GM03348 (cell line): ENCODE measurements around the gene RCAN2.

Experiments used
- DNase-seq: peaks from one replicate; pipeline ENCODE4 v3.0.0; 2012; ENCODE audit warnings: low spot score

RCAN2 gene

DNA sequence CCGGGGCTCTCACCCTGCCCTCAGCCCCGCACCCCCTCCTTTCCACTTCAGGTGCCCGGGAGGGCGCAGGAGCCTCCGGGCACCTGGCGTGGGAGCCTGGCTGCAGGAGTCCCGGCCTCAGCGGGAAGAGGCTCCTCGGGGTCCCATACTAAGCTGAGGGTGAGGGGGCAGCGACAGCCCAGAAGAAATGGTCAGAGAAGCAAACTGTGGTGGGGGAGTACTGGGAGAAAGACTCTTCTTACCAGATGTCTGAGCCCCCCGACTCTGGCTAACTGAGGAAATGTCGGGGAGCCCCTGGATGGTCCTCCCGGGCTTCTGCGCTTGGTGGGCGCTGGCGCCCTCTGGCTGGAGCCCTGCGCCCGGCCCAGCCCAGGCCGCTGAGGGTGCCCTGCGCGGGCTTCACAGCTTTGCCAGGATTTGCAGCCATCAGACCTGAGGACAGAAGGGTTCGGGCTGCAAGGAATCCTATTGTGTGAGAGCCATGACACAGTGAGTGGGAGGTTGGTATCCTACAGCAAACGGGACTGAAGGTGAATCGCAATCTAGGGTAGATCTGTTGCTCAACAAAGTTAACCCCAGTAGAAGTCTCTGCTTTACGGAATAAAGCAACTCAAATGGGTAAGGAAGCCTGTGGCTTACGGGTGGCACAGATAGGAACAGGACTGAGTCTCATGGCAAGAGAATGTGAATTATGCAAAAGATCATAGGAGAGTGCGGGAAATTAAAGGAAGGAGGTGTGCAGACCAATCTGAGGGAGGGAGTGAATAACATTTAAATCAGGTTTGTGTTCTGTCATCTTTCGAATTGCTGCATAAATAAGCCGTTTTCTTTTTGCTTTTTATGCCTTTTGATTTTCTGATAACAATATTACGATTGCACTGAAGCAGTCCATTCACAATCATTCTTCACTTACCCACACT lies 639 bp upstream of the RCAN2 start:
- DNase-seq = peak; percentile 84

DNA sequence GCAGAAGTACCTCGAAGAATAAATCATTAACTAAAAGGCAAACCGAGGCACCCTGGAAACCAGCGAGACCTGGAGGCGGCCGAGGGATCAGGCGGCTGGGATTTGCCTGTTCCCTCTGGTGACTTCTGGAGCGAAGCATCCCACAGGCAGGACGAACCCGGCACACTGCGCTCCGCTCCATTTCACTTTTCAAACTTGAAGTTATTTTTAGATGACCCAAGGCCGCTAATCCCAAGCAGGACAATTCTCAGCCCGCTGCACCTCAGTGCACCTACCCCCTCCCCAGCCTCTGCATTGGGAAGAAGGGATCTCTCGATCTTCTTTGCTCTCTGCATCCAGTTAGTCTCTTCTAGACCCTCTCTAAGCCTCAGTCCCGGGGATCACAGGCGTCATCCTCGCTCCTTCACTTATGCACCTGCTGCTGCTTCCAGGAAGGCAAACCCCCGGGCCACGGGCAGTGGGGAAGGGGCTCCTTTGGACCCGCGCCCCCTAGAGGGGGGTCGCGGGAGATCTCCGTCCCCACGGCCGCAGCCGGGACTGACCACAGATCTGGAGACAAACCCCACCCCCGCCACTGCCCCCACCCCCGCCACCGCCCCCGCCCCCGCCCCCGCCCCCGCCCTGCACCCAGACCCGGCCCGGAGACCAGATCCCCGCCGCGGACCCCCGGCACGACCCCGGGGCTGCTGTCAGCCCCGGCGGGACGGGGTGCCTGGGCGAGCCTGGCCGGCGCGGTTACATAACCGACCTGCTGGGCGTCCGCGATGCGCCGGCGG lies 636 bp downstream of the RCAN2 start:
- peak; percentile 66 for DNase-seq

DNA sequence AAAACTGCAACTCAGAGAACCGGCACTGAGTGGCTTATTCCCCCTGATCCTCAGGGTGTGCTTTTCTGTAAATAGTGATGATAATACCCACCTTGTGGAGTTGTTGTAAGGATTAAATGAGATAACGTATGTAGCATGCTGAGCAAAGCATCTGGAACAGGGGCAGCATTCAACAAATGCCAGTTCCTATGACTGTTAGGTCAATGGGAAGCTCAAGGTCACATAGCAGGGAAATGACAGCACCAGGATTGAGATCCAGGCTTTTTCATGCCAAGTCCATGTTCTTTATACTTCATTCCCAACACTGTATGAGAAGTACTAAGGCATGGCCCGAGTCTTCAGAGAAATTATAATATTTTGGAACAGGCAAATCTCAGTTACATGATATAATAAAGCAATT lies 5.1 kb downstream of the RCAN2 start:
- no peak for DNase-seq

DNA sequence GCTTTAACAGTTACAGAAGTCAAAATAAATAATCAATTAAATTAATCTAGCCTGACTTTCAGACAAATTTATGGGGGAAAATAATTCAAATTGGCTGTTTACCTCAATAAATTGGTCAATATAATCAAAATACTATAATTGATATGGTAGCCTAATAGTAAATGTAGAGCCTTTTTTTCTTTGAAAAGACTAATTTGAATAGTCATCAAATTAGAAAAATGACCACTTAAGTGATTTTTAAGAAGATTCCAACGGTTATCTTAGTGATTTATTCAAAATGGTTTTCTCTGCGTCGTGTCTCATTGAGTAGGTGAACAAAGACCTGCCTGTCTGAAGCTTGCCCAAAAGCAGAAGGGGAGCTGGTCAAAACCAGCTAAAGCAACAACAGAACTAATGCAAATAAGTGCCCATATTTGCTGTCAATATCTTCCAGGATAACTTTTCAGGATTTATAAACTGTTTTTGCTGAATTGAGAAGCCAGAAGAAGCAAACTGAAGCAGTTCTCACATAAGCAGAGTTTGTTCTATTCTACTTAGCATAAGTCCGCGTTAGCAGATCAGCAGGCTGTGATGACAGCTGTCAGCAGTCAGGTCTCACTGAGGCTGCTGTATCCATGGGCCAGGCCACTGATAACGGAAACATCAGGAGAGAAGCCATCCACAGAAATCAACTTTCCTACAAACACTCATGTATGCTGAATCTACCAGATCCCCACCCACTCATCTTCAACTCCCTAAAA lies 7.0 kb downstream of the RCAN2 start:
- no peak for DNase-seq

DNA sequence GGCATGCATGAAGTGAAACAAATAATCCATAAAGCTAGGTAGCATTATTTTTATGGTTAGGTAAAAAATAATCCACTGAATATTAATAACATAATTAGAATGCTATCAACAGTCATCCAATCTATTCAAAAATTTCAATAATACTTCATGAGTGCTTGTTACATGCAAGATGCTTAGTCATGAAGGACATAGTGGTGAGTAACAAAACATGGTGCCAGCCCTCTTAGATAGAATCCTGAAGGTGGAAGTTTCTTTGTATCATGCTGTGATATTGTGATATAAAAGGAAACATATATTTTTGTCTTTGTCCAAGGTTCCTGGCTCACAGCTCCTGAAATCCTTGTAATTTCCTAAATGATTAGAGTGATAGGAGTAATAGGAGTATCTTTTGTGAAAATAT lies 14.9 kb downstream of the RCAN2 start:
- peak; percentile 24 for DNase-seq

DNA sequence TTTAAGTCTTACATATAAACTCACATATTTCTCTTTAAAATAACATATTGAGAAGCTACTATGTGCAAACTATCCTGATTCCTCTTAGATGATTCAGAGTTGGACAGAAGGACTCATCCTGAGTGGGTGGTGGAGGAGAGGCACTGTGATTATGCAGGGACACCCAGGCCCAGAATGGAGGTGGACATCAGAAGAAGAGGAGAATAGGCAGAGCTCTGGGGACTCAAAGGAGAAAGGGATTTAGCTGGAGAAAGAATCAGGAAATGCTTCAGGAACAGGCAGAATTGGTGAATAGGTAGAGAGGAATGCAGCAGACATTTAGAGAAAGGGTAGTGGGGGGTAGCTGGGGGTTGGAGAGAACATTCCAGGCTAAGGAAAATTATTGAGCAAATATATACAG lies 17.4 kb downstream of the RCAN2 start:
- peak; percentile 61 for DNase-seq

DNA sequence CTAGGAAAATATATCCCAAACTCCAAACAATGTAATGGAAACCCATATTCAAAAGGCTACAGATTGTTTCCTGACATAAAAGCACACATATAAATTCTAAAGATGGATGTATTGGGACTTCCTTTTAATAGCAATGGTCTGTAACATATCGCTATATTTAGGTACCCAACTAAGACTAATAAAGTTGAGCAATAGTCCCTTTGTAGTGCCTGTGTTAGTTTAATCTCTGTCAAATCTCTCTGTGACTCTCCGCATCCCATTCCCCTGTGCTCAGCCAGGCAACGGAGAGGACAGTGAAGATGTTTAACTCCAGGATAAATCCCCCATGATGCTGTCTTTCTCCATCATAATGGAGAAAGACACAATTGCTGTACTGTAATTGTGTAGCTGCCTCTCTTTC lies 19.0 kb downstream of the RCAN2 start:
- no peak for DNase-seq

DNA sequence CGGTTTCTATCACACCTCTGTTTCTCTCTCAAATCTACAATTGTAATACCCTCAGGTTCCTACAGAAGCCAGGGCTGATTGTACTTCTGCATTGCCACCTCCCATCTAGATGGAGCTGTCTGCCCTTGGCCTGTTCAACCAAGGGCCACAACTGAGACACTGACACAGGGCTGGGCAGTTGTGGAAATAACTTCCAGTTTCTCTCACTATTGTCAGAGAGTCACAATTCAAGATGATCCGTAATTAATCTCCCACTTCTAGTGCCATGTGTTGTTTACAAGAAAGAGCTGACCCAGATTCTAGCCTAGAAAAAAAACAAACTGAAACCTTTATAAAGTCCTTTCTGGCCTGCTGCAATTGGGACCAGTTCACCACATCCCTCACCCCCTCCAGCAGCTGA lies 22.2 kb downstream of the RCAN2 start:
- DNase-seq = no peak

DNA sequence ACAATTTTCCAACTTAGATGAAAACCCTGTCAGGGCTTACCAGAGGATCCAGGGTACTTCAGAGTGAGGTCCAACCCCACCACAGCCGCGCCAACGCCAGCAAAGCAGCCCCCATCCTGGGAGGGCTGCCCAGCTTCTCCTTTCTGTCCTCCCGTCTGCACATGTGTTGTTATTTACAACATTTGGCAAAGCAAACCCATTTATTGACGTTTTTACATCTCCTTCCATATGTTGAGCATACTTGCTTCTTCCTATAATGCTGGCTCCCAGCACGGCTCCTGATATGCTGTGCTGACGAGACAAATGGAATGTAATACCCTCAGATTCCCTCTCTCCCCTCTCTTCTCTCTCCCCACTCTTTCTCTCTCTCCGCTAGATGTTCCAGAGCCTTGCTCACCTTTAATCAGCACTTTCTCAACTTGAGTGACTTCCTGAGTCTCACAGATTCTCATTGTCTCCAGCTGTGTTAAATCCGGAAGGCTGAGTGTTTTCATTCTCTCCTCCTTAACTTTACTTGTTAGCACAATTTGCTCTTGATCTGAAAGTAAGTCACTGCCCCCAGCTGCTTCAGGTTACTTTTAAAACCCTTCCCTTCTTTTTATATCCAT lies 22.7 kb downstream of the RCAN2 start:
- DNase-seq = no peak

DNA sequence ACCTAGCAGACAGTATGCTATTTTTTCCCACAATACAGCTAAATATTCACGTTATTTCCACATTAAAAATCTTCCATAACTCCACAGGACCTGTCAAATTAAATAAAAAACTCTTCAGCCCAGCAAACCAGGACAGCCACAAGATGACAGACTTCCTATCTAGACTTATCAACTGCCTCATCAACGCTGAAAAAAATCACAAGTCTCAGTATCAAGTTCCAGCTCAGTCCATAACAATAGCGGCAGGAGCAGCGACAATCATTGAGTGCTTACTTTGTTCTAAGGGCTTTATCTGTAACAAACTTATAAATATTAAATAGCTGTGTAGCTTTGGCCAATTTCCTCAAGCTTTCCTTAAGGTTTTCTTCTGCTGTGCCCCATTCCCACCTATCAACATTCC lies 24.7 kb downstream of the RCAN2 start:
- no peak for DNase-seq

DNA sequence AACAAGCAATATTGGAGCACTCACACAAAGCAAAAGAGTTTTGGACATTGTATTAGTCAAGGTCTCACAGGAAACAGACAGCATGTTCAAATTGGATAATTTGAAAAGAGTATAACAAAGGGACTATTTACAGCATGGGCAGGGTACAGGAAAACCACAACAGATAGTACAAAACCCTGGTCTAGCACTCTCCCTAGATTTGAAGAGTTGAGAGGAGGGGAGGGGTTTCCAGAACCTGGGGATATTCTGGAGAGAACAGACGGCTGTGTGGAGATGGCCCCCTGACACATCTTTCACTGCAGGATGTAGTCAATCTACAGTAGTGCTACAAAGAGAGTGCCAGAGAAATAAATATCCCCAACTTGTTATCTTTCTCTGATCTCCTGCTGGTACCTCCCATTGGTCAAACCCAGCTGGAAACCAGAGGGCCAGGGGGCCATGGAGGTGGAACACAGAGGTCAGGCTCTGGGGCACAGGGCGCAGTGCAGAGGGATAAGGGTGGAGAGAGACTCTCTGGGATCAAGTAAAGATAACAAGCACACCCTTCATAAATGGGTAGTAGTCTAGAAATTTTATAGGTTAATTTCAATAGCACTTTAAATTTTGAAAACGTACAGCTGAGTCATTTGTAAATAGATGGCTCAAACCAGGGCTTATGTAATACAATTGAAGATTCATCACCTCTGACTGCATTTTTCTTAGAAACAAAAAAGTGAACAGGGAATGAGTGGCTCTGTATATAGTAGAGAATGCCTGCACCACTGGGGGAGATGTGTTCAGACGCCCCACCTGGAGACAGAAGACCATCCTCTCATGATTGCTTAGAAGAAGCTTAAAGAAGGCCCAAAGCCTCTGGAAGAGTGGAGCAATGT lies 25.7 kb downstream of the RCAN2 start:
- peak; percentile 28 for DNase-seq

DNA sequence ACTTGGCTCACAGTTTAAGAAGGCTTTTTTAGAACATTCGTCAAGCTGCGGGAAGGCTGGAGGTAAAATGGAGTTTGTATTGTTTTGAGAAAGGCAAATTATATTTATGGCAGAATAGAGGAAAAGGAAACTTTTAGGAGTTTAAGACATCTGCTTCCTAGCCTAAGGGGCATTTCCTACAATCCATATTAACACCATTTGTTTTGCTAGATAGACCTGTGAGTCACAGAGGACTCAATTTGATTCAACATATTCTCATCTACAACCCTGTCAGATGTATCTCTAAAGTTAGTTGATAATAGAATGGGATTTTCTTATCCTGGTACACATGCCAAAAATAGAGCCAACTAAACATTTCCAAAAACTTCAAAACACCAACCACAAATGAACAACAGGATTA lies 35.0 kb downstream of the RCAN2 start:
- no peak for DNase-seq

DNA sequence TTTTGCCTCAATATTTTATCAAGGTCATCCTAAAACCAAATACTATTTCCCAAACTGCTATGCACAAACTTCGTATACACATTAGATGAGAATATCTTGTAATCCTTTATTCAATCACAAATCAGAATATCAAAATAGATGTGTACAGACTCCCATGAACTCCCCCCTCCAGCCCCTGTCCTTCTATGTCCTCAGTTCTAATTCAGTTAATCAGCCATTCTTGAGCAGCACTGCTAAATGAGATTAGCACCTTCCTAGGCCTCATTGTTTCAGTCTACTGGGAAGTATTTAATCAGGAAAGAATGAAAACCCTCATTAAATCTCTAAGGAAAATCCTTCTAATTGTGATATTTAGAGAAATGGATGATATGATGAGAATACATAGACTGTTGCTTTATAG lies 36.6 kb downstream of the RCAN2 start:
- DNase-seq = no peak

DNA sequence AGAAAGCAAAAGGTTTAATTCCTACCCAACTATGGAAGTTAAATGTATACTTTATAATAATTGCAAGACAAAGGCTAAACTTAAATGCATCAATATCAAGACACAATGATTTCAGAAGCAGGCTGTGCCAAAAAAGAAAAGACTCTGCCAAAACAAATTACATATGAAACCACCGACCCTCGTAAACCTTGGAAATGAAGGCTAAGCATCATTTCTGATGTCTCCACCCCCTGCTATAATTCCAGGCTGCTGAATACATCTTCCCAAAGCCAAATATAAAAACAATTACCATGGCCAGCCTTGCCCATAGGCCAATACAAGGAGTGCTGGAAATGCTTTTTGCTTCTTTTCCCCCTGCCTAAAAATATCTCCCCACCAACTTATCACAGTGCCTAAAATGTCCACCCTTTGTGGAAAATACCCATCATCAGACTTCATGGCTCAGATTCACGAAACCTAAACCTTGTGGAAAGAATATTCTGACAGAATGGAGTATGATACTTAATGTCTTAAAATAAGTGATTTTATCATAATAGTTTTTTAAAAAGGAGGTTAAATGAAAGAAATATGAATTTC lies 37.4 kb downstream of the RCAN2 start:
- peak; percentile 46 for DNase-seq

DNA sequence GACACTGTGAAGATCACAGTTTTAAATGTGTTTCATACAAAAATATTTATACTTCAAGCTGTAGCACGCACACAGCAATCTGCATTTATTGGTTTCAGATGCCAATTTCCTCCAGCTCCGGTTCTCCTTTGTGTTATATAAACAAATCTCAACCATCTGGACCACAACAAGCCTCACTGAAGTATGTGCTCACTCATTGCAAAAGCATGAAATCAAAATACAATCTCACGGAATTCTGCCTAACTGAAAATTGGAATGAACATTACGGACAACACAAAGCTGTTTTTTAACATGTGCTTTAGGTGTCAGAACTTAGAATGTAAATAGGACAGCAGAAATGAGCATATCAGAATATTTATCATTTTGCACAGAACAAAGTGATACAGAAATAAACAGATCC lies 38.0 kb downstream of the RCAN2 start:
- peak; percentile 73 for DNase-seq

DNA sequence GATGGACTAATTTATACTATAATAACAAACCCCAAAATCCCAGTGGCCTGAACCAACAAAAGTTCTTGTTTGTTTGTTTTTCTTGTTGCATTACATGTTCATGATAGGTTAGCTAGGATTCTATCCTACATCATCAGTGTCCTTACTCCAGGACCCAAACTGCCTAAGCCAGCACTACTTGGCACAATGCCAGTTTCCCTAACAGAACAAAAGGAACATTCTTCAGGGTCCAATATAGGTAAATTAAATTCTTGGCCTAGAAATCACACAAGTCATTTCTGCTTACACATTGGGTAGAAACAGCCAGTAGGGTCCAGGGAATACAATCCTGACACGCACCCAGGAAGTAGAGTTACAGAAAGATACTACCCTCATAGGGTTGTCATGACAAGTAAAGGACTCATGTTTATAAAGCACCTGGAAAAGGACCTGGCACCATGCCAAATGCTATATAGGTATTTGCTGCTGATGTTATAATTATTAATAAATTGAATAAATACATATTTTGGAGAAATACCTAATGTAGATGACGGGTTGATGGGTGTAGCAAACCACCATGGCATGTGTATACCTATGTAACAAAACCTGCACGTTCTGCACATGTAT lies 38.8 kb downstream of the RCAN2 start:
- no peak for DNase-seq

DNA sequence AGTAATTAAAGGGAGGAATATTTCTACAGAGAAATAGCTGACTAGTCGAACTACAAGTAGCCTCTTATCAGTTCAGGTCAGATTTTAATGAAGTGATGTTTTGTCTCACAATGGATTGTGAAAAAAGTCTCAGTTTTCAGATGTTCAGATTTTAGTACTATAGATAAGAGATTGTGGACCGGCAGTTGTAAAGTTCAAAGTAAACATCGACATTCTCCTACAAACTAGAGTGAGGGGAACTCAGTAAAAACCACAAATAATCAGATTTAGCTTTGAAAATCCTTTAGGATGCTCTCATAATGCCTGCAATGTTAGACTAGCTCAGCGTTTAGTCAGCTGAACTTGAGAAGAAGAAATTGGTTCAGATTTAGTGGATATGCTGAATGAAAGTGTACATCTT lies 39.9 kb downstream of the RCAN2 start:
- no peak for DNase-seq

DNA sequence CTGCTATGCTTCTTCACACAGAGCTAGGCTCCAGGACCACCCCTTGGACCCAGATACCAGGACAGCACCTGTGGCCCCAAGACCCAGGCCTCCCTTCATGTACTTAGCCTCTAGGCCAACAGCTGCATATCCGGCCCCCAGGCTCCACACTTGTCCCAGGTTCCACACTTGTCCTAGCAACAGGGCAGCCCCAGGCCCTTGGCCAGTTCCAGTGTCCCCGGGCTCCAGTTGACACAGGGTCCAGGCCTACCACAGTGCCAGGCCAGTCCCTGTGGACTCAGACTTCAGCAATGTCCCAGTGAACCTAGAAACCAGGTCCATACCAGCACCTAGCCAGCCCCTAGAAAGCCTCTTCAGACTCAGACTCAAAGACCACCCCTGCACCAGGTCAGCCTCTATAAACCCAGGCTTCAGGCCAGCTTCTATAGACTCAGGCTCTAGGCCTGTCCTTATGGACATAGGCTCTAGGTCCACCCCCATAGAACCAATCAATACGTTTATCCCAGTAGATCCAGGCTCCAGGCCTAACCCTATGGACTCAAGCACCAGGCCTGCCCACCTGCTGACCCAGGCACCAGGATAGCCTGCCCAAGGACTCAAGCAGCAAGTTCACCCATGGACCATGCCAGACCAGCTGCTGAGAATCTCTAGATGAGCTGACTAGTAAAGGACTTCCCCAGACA lies 46.3 kb downstream of the RCAN2 start:
- no peak for DNase-seq

DNA sequence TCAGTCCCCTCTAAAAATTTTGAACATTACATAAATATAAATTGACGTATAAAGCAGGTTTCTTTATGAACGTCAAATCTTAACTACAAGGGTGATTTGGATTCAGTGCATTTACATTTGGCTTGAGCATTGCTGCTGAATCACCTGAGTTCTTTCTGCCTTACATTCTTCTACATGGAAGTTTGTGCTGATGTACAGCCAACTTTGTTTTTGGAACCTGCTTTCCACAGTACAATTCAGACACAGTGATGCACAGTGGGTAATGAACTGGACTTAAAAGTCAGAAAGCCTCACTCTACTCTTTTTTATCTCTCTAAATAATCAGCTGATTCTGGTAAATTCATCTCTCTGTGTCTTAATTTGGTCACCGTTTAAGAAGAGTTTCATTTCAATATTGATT lies 47.6 kb downstream of the RCAN2 start:
- DNase-seq = no peak

DNA sequence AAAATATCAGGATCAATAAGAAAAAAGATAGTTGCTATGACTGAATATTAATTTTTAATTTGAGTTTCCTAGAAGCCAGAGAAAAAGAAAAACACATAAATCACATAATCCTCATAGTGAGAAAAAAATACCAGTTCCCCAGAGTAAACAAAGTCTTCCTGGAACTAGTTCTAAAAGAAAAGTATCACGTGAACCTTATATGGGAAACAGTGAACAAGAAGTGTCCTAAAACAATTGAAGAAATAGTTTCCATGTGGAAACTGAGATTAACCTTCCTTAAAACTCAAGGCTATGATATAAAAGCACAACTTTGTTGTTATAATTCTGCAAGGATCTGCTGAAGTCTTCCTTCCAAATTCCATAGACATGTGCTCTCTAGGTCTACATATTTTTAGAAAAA lies 50.6 kb downstream of the RCAN2 start:
- DNase-seq = no peak
